SK-N-SH (cell line): ENCODE data around the gene CACNB3. TPM values are rescaled to one million over a fixed set of nuclear protein-coding genes. Genes with fewer than 3 reads are reported as not detected.

Experiments used
- CTCF ChIA-PET: fragments of 300-600, 350-600 bp; formaldehyde crosslinking; extraction: SDS; loops from one replicate; lab custom pipeline; 2021; lab: Yijun Ruan, JAX
- POLR2A ChIA-PET: fragments of 350-600 bp; sonication (Branson Sonifier 250); formaldehyde crosslinking; extraction: SDS; loops from one replicate; lab custom pipeline; 2020; ENCODE audit warnings: antibody characterized with exemption, inconsistent platforms; lab: Yijun Ruan, JAX
- DNase-seq: peaks from one replicate; pipeline ENCODE4 v3.0.0; 2012
- H2AFZ ChIP-seq: fragments of 200-600 bp; sonication (generic); 2 replicates; pipeline ENCODE4 v1.8.1; 2016; ENCODE audit warnings: antibody characterized with exemption, mild to moderate bottlenecking, low read depth
- H3F3A ChIP-seq: fragments of 200-600 bp; sonication (generic); replicated peaks from 2 replicates; pipeline ENCODE3; 2016; ENCODE audit warnings: antibody characterized with exemption, mild to moderate bottlenecking; ENCODE audit not compliant: insufficient read depth
- H3K27ac ChIP-seq, 2 experiments: fragments of 200-500 bp in 1 of 2; fragments of 200-600 bp in 1 of 2; sonication (Bioruptor generic) in 1 of 2; sonication (generic), shearing (Covaris generic) in 1 of 2; 2 replicates each; pipeline versions ENCODE4 v1.5.1 to v1.6.1; 2014 to 2016; ENCODE audit warnings: low read depth in 2 of 2, inconsistent platforms in 1 of 2, low read length in 1 of 2, mild to moderate bottlenecking in 1 of 2, mixed read lengths in 1 of 2
- H3K27me3 ChIP-seq: fragments of 200-600 bp; sonication (generic), shearing (Covaris generic); 2 replicates; pipeline ENCODE4 v1.6.1; 2016; ENCODE audit warnings: mixed run types; ENCODE audit not compliant: insufficient read depth
- H3K36me3 ChIP-seq, 2 experiments: fragments of 200-500 bp in 1 of 2; fragments of 200-600 bp in 1 of 2; sonication (Bioruptor generic) in 1 of 2; sonication (generic) in 1 of 2; replicated peaks in 1 of 2; 2 replicates each; pipeline versions ENCODE3 to v1.5.1; 2014 to 2016; ENCODE audit warnings: low read length in 1 of 2, mild to moderate bottlenecking in 1 of 2; ENCODE audit not compliant: insufficient read depth in 2 of 2, control insufficient read depth in 1 of 2
- H3K4me1 ChIP-seq, 2 experiments: fragments of 200-500 bp in 1 of 2; fragments of 200-600 bp in 1 of 2; sonication (Bioruptor generic) in 1 of 2; sonication (generic), shearing (Covaris generic) in 1 of 2; 2 replicates each; pipeline versions ENCODE4 v1.5.1 to v1.6.1; 2014 to 2016; ENCODE audit warnings: low read depth in 1 of 2, low read length in 1 of 2, mixed run types in 1 of 2; ENCODE audit not compliant: insufficient read depth in 2 of 2, control insufficient read depth in 1 of 2
- H3K4me2 ChIP-seq: fragments of 200-600 bp; sonication (generic), shearing (Covaris generic); 2 replicates; pipeline ENCODE4 v1.6.1; 2017; ENCODE audit warnings: mixed run types
- H3K4me3 ChIP-seq, 2 experiments: fragments of 200-500 bp in 1 of 2; fragments of 200-600 bp in 1 of 2; sonication (Bioruptor generic) in 1 of 2; sonication (generic), shearing (Covaris generic) in 1 of 2; 2 replicates each; pipeline versions ENCODE4 v1.5.1 to v1.8.1; 2014 to 2016; ENCODE audit warnings: low read depth in 2 of 2, inconsistent platforms in 1 of 2, low read length in 1 of 2, mild to moderate bottlenecking in 1 of 2, mixed read lengths in 1 of 2, moderate library complexity in 1 of 2
- H3K79me2 ChIP-seq: fragments of 200-600 bp; sonication (generic); 2 replicates; pipeline ENCODE4 v1.8.1; 2017; ENCODE audit warnings: mild to moderate bottlenecking; ENCODE audit not compliant: insufficient read depth
- H3K9ac ChIP-seq: fragments of 200-600 bp; sonication (generic); 2 replicates; pipeline ENCODE4 v1.6.1; 2017; ENCODE audit warnings: mixed run types
- H3K9me2 ChIP-seq: fragments of 200-600 bp; sonication (generic); 2 replicates; pipeline ENCODE4 v1.6.1; 2017; ENCODE audit warnings: mixed run types
- H3K9me3 ChIP-seq: fragments of 200-600 bp; sonication (generic); 2 replicates; pipeline ENCODE4 v1.6.1; 2017; ENCODE audit warnings: mixed run types, mild to moderate bottlenecking, moderate library complexity
- H4K20me1 ChIP-seq: fragments of 200-600 bp; sonication (generic); 2 replicates; pipeline ENCODE4 v1.6.1; 2017; ENCODE audit warnings: mild to moderate bottlenecking, mixed run types; ENCODE audit not compliant: insufficient read depth
- CTCF ChIP-seq: fragments of 200-600 bp; sonication (generic); IDR thresholded peaks from 2 replicates; pipeline ENCODE4 v1.6.1; 2017; ENCODE audit warnings: antibody characterized with exemption, mild to moderate bottlenecking, moderate library complexity
- ELF1 ChIP-seq: IDR thresholded peaks from 2 replicates; pipeline ENCODE4 v1.4.0; 2012
- EP300 ChIP-seq, 2 experiments: IDR thresholded peaks; 2 replicates each; pipeline versions ENCODE4 v1.4.0 to v1.6.1; 2012; ENCODE audit warnings: borderline replicate concordance in 1 of 2, low read depth in 1 of 2, low read length in 1 of 2
- FOXM1 ChIP-seq: IDR thresholded peaks from 2 replicates; pipeline ENCODE4 v1.4.0; 2012; ENCODE audit warnings: low read depth, mild to moderate bottlenecking
- NFIC ChIP-seq: IDR thresholded peaks from 2 replicates; pipeline ENCODE4 v1.4.0; 2012; ENCODE audit warnings: borderline replicate concordance
- NRF1 ChIP-seq: IDR thresholded peaks from 2 replicates; pipeline ENCODE4 v1.6.1; 2012; ENCODE audit warnings: low read depth, mild to moderate bottlenecking, low read length
- POLR2AphosphoS5 ChIP-seq: IDR thresholded peaks from 2 replicates; pipeline ENCODE4 v1.6.1; 2012; ENCODE audit warnings: low read depth, low read length
- RAD21 ChIP-seq: IDR thresholded peaks from 2 replicates; pipeline ENCODE4 v1.6.1; 2012; ENCODE audit warnings: mild to moderate bottlenecking, low read length
- RCOR1 ChIP-seq: fragments of 150-350 bp; IDR thresholded peaks from 2 replicates; pipeline ENCODE4 v1.6.1; 2017; ENCODE audit warnings: antibody characterized with exemption, low read length
- REST ChIP-seq: IDR thresholded peaks from 2 replicates; pipeline ENCODE4 v1.6.1; 2012; ENCODE audit warnings: mild to moderate bottlenecking, low read depth, low read length, moderate library complexity
- RFX5 ChIP-seq: IDR thresholded peaks from 2 replicates; pipeline ENCODE4 v1.6.1; 2012; ENCODE audit warnings: mild to moderate bottlenecking, improper control_type of control experiment, low read length
- RXRA ChIP-seq: IDR thresholded peaks from 2 replicates; pipeline ENCODE4 v1.4.0; 2012; ENCODE audit warnings: low read depth, mild to moderate bottlenecking, borderline replicate concordance
- SIN3A ChIP-seq: IDR thresholded peaks from 2 replicates; pipeline ENCODE4 v1.6.1; 2012; ENCODE audit warnings: low read depth, mild to moderate bottlenecking, low read length, moderate library complexity, borderline replicate concordance
- TAF1 ChIP-seq: IDR thresholded peaks from 2 replicates; pipeline ENCODE4 v1.6.1; 2012; ENCODE audit warnings: low read depth, mild to moderate bottlenecking, low read length, moderate library complexity, borderline replicate concordance
- YY1 ChIP-seq: IDR thresholded peaks from 2 replicates; pipeline ENCODE4 v1.4.0; 2012; ENCODE audit warnings: low read depth, mild to moderate bottlenecking
- WGBS: methylation state at CpG from one replicate; pipeline ENCODE4 v1.1.6; 2017; ENCODE audit warnings: low lambda C conversion rate; 5-methylcytosine and 5-hydroxymethylcytosine counted together
- polyA plus RNA-seq, 3 experiments: library from polyadenylated mRNA; depleted of rRNA; stranded (reverse); fragments of >200 nt; gene quantifications; 2 replicates each; pipeline ENCODE4 v1.2.3, GENCODE V29; 2012

The CACNB3 gene
- polyA plus RNA-seq, 1 of the 3 experiments (the other 2 are of a cell fraction) = 34.6 TPM

GRCh38 chr12:48824112-48824511 lies 5.8 kb downstream of the CACNB3 start (continued):
- no peak for TF ChIP-seq FOXM1

GRCh38 chr12:48824905-48825304 lies 6.6 kb downstream of the CACNB3 start:
- ChIA-PET CTCF (no interaction called here), POLR2A (no interaction called here)
- Histone ChIP-seq H2AFZ (no peak overlapping the region), H3K9me3 (no peaks in the 10 kb centered on the region), H4K20me1 (peaks cover 11% of the 10 kb centered on the region; the same call in 1 of the 2 replicates), H3K4me3 (no peak overlapping the region), H3K27ac (no peak overlapping the region), H3K36me3 (peaks cover 3 to 70% of the 10 kb centered on the region in 2 experiments), H3K4me2 (no peak overlapping the region), H3K4me1 (peaks cover 0 to 6% of the 10 kb centered on the region in 2 experiments; a peak in 1 of 4 replicates), H3F3A (no peaks in the 10 kb centered on the region), H3K27me3 (no peaks in the 10 kb centered on the region), H3K9ac (no peak overlapping the region), H3K79me2 (peaks cover 2% of the 10 kb centered on the region; the same call in 1 of the 2 replicates), H3K9me2 (no peaks in the 10 kb centered on the region)
- WGBS = 80% methylated on average over 1 of the region's 4 CpGs
- TF ChIP-seq NRF1 (no peak), POLR2AphosphoS5 (no peak), REST (no peak), EP300 (IDR thresholded peaks at IDR 0.05; ENCODE audit: borderline replicate concordance in 1 of 2, low read depth in 1 of 2, low read length in 1 of 2) (no peak), TAF1 (no peak), RAD21 (no peak), SIN3A (no peak), RFX5 (no peak), RCOR1 (no peak), CTCF (no peak), ELF1 (no peak), RXRA (no peak), NFIC (no peak), YY1 (no peak)
- DNase-seq = no peak
